Measurements from ENCODE around the gene CLCN1. TPM values are rescaled to one million over a fixed set of nuclear protein-coding genes. Genes with fewer than 3 reads are reported as not detected.

CLCN1 gene
- total RNA-seq, 1 experiment from 2014 or later = 0.13 TPM

DNA sequence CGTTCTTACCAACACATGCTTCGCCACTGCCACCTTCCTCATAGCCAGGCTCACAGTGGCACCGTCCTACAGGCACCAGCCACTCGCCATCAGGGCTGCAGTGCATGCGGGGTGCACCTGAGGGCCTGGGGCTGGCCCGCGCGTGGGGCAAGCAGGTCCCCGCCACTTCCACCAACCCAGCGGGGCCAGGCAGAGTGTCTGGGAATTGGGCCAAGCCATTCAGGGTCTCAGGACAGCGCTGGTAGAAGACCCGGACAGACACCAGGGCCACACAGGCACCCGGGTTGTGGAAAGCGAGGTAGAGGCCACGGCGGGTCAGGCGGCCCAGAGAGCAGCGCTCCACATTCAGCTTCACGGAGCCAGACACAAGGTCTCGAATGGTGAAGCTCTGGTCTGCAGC is 83.7 kb downstream of the CLCN1 start:
- Histone ChIP-seq H3K14ac (ENCODE audit: insufficient read depth, low read length) (no peak overlapping the region), H4K20me1 (ENCODE audit: control insufficient read depth, insufficient read depth, insufficient read length) (no peaks in the 10 kb centered on the region), H3K79me2 (ENCODE audit: insufficient read depth, low read length) (0 out of 2 replicates have a peak, but pooled peaks cover 3% of the 10 kb centered on the region), H2AK5ac (ENCODE audit: insufficient read length, low read length) (no peak overlapping the region), H3K9ac (ENCODE audit: extremely low read depth, insufficient read length, low read length) (no peak overlapping the region), H4K8ac (replicated peaks; ENCODE audit: insufficient read length, low read depth, low read length) (no peak overlapping the region), H3K9me3 (ENCODE audit: control insufficient read depth, low read depth, low read length) (no peaks in the 10 kb centered on the region), H3K4me1 (ENCODE audit: insufficient read depth, low read length) (no peaks in the 10 kb centered on the region), H4K5ac (ENCODE audit: insufficient read length, low read depth, low read length) (no peak overlapping the region), H3K79me1 (ENCODE audit: insufficient read depth, low read depth, low read length, poor library complexity, severe bottlenecking) (no peaks in the 10 kb centered on the region), H2BK12ac (ENCODE audit: insufficient read length, low read depth, low read length) (no peak overlapping the region), H2BK20ac (ENCODE audit: low read depth, low read length, poor library complexity, severe bottlenecking) (no peak overlapping the region), H3K27me3 (ENCODE audit: insufficient read depth, low read length) (no peaks in the 10 kb centered on the region), H3K4ac (ENCODE audit: low read depth, low read length) (no peak overlapping the region), H2AFZ (ENCODE audit: low read length) (no peak overlapping the region), H3K23ac (ENCODE audit: insufficient read length, low read depth, low read length) (no peak overlapping the region), H3K27ac (ENCODE audit: insufficient read length, low read depth, low read length) (no peak overlapping the region), H2BK5ac (ENCODE audit: insufficient read length, low read length) (no peak overlapping the region), H4K91ac (ENCODE audit: insufficient read length, low read depth, low read length) (no peak overlapping the region), H3K4me2 (ENCODE audit: insufficient read depth, insufficient read length, low read length) (no peak overlapping the region), H2BK15ac (ENCODE audit: low read depth, low read length) (no peak overlapping the region), H3T11ph (ENCODE audit: low read length) (no peak overlapping the region), H3K18ac (ENCODE audit: insufficient read length, low read depth, low read length) (no peak overlapping the region), H3K56ac (ENCODE audit: insufficient read length, low read depth, low read length) (no peak overlapping the region), H3K23me2 (ENCODE audit: insufficient read length, low read depth, low read length, poor library complexity, severe bottlenecking) (no peaks in the 10 kb centered on the region), H2BK120ac (ENCODE audit: low read depth, low read length, poor library complexity, severe bottlenecking) (no peak overlapping the region)
- Mint-ChIP-seq H3K4me1 (peaks cover 3 to 9% of the 10 kb centered on the region in 2 experiments; a peak in 3 of 4 replicates), H3K27ac (no peak overlapping the region), H3K36me3 (ENCODE audit: insufficient read depth in 1 of 3, low read depth in 3 of 3) (peaks cover 65 to 90% (median 87%) of the 10 kb centered on the region in 3 experiments; a peak in 6 of 7 replicates), H3K4me3 (no peak overlapping the region), H3K27me3 (ENCODE audit: low read depth) (peaks cover 2% of the 10 kb centered on the region; the same call in 1 of the 2 replicates), H3K9me3 (no peaks in the 10 kb centered on the region)
- WGBS (ENCODE audit: extremely low coverage, insufficient read length, low lambda C conversion rate) = no CpG with 5 or more reads among the region's 20 CpGs
- TF ChIP-seq, protein P1, sequence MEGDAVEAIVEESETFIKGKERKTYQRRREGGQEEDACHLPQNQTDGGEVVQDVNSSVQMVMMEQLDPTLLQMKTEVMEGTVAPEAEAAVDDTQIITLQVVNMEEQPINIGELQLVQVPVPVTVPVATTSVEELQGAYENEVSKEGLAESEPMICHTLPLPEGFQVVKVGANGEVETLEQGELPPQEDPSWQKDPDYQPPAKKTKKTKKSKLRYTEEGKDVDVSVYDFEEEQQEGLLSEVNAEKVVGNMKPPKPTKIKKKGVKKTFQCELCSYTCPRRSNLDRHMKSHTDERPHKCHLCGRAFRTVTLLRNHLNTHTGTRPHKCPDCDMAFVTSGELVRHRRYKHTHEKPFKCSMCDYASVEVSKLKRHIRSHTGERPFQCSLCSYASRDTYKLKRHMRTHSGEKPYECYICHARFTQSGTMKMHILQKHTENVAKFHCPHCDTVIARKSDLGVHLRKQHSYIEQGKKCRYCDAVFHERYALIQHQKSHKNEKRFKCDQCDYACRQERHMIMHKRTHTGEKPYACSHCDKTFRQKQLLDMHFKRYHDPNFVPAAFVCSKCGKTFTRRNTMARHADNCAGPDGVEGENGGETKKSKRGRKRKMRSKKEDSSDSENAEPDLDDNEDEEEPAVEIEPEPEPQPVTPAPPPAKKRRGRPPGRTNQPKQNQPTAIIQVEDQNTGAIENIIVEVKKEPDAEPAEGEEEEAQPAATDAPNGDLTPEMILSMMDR (conservative IDR thresholded peaks at IDR 0.05) = no peak
- no peak for DNase-seq
